ENCODE data around the gene AGAP9. TPM values are rescaled to one million over a fixed set of nuclear protein-coding genes. Genes with fewer than 3 reads are reported as not detected.

Gene AGAP9
- total and polyA plus RNA-seq, 11 donors = 0.64 to 8.1 (median 2.0) TPM

DNA sequence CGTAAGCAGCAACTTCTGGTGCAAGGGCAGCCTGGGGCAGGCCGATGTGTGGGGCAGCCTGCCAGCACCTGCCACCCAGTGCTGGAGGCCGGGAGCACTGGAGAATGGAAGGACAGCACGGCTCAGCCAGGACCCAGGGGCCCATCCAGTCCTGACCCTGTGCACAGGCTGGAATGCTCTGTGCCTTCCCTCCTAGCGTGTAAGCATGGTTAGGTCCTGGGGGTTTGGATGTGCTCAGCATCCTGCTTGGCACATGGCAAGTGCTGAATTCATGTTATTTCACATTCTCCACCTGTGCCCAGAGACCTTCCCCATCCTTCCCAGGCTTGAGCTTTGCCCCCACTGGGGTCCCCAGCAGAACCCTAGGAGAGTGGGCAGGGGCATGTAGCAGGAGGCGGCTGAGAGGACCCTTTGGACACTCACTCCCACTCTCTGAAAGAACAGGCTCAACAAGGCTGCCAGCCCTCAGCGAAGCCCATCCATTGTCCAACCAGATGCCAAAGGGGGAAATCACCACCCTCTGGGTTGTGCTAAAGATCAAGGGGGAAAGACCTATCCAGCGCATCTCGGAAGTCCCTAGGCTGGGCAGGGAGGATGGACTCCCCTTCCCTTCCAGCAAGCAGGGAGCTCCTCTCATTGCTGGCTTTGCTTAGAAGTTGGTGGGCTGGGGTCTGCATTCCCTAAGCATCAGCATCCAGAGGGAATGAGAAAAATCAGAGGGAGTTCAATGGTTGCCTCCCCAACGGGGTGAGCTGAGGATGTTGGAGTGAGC, 69.2 kb downstream of the AGAP9 start:
- TF ChIP-seq POLR2A (IDR thresholded peaks at IDR 0.05) = no peak
- TF ChIP-seq, protein P1, sequence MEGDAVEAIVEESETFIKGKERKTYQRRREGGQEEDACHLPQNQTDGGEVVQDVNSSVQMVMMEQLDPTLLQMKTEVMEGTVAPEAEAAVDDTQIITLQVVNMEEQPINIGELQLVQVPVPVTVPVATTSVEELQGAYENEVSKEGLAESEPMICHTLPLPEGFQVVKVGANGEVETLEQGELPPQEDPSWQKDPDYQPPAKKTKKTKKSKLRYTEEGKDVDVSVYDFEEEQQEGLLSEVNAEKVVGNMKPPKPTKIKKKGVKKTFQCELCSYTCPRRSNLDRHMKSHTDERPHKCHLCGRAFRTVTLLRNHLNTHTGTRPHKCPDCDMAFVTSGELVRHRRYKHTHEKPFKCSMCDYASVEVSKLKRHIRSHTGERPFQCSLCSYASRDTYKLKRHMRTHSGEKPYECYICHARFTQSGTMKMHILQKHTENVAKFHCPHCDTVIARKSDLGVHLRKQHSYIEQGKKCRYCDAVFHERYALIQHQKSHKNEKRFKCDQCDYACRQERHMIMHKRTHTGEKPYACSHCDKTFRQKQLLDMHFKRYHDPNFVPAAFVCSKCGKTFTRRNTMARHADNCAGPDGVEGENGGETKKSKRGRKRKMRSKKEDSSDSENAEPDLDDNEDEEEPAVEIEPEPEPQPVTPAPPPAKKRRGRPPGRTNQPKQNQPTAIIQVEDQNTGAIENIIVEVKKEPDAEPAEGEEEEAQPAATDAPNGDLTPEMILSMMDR (IDR thresholded peaks at IDR 0.05) = no peak
- ATAC-seq (peak in 1 of 4 donors; percentile 6), DNase-seq (no peak)
- intact Hi-C loops (cut with DNase I) = loop anchor here in 1 of 10 donors (10.0 kb wide), 1 partner anchor 89 kb away; no protein-coding TSS in a partner anchor
- no peaks in the 10 kb centered on the region for H3K4me1 ChIP-seq
- H3K9me3 ChIP-seq = no peaks in the 10 kb centered on the region
- peaks cover 0 to 5% (median 0%) of the 10 kb centered on the region in 9 donors for H3K27me3 ChIP-seq
- H3K4me3 ChIP-seq = no peak overlapping the region
- no peaks in the 10 kb centered on the region for H3K36me3 ChIP-seq
- no peak overlapping the region for H3K27ac ChIP-seq
- 74 to 81% (median 76%) methylated on average over 5 to 10 of the region's 10 CpGs for WGBS, 4 donors

- Histone ChIP-seq H3K4me3 (no peak overlapping the region), H3K36me3 (no peaks in the 10 kb centered on the region), H3K27me3 (peaks cover 0 to 5% (median 0%) of the 10 kb centered on the region in 9 donors), H3K27ac (no peak overlapping the region), H3K9me3 (no peaks in the 10 kb centered on the region), H3K4me1 (no peaks in the 10 kb centered on the region)
- DNase-seq (no peak), ATAC-seq (no peak)
- WGBS, 4 donors = 36 to 55% (median 43%) methylated on average over 7 of the region's 7 CpGs
- no peak for TF ChIP-seq POLR2A (IDR thresholded peaks at IDR 0.05)
- TF ChIP-seq, protein P1 (IDR thresholded peaks at IDR 0.05) = no peak
- intact Hi-C loops (cut with DNase I) = loop anchor here in 1 of 10 donors (10.0 kb wide), 1 partner anchor 89 kb away; no protein-coding TSS in a partner anchor
These were observed 70.1 kb downstream of the AGAP9 start for GRCh38 chr10:47453141-47454007.

GRCh38 chr10:47452495-47453140, 70.8 kb downstream of the AGAP9 start:
- ATAC-seq = peak in 1 of 4 donors; percentile 22
- no peak for DNase-seq
- TF ChIP-seq, protein P1 (IDR thresholded peaks at IDR 0.05) = no peak
- no peak for TF ChIP-seq POLR2A (IDR thresholded peaks at IDR 0.05)
- no peaks in the 10 kb centered on the region for H3K36me3 ChIP-seq
- H3K27me3 ChIP-seq = peaks cover 0 to 5% (median 0%) of the 10 kb centered on the region in 9 donors
- no peak overlapping the region for H3K27ac ChIP-seq
- no peak overlapping the region for H3K4me3 ChIP-seq
- H3K4me1 ChIP-seq = no peaks in the 10 kb centered on the region
- intact Hi-C loops (cut with DNase I) = loop anchor here in 1 of 10 donors (10.0 kb wide), 1 partner anchor 88 kb away; no protein-coding TSS in a partner anchor
- WGBS, 4 donors = 58 to 68% (median 65%) methylated on average over 11 of the region's 11 CpGs
- H3K9me3 ChIP-seq = no peaks in the 10 kb centered on the region

All from heart left ventricle (tissue), 16 donors.